GM18508 (cell line): ENCODE measurements around the gene SMAD6.

ENCODE experiments used
- ATAC-seq: cut with Tn5 transposase; IDR thresholded peaks from one replicate; pipeline ENCODE4 v1.9.1; 2021; ENCODE audit warnings: moderate number of reproducible peaks; ENCODE audit not compliant: insufficient read depth, unreplicated experiment

Gene SMAD6

GRCh38 chr15:66768987-66769386 lies 67.0 kb downstream of the SMAD6 start:
- no peak for ATAC-seq

GRCh38 chr15:66770518-66771350 lies 68.7 kb downstream of the SMAD6 start:
- no peak for ATAC-seq

GRCh38 chr15:66771351-66771650 lies 69.3 kb downstream of the SMAD6 start:
- no peak for ATAC-seq

- ATAC-seq, result no peak
These were observed 70.6 kb downstream of the SMAD6 start for GRCh38 chr15:66772604-66773128.

GRCh38 chr15:66773129-66773873 lies 71.3 kb downstream of the SMAD6 start:
- no peak for ATAC-seq

GRCh38 chr15:66774001-66774814 lies 72.2 kb downstream of the SMAD6 start:
- ATAC-seq, result no peak

- ATAC-seq, result no peak
These were observed 73.4 kb downstream of the SMAD6 start for GRCh38 chr15:66775127-66776105.

GRCh38 chr15:66777054-66777453 lies 75.0 kb downstream of the SMAD6 start:
- no peak for ATAC-seq

GRCh38 chr15:66777596-66778313 lies 75.7 kb downstream of the SMAD6 start:
- ATAC-seq, result no peak

GRCh38 chr15:66778314-66778665 lies 76.3 kb downstream of the SMAD6 start:
- no peak for ATAC-seq

GRCh38 chr15:66778716-66779115 lies 76.7 kb downstream of the SMAD6 start:
- no peak for ATAC-seq

GRCh38 chr15:66779331-66780009 lies 77.4 kb downstream of the SMAD6 start:
- no peak for ATAC-seq

- ATAC-seq, result no peak
These were observed 78.3 kb downstream of the SMAD6 start for GRCh38 chr15:66780172-66780972.

GRCh38 chr15:66780973-66781718 lies 79.1 kb downstream of the SMAD6 start:
- ATAC-seq, result no peak

- no peak for ATAC-seq
These were observed 80.7 kb downstream of the SMAD6 start for GRCh38 chr15:66782785-66783184.

GRCh38 chr15:66783314-66783713 lies 81.3 kb downstream of the SMAD6 start:
- ATAC-seq, result no peak

- no peak for ATAC-seq
These were observed 81.7 kb downstream of the SMAD6 start for GRCh38 chr15:66783725-66784124.
